Astrocyte of the cerebellum (primary cell): ENCODE data around the gene EXOC7.

Source experiments
- DNase-seq: peaks from one replicate; pipeline ENCODE4 v3.0.0-alpha.2; 2011; ENCODE audit warnings: low read depth
- H3K4me3 ChIP-seq: 2 replicates; pipeline ENCODE4 v1.5.1; 2011; ENCODE audit warnings: mild to moderate bottlenecking, low read depth, low read length, moderate library complexity
- in situ Hi-C: cut with HindIII; loops from 2 replicates; pipeline ENCODE4 v1.10.0; 2017; ENCODE audit warnings: low sequenced_read_pairs
- TF ChIP-seq, protein P1 (sequence below): IDR thresholded peaks from 2 replicates; pipeline ENCODE4 v1.5.1; 2012; ENCODE audit warnings: low read length, low read depth, moderate library complexity, mild to moderate bottlenecking; ENCODE audit errors: missing control alignments

The EXOC7 gene

DNA sequence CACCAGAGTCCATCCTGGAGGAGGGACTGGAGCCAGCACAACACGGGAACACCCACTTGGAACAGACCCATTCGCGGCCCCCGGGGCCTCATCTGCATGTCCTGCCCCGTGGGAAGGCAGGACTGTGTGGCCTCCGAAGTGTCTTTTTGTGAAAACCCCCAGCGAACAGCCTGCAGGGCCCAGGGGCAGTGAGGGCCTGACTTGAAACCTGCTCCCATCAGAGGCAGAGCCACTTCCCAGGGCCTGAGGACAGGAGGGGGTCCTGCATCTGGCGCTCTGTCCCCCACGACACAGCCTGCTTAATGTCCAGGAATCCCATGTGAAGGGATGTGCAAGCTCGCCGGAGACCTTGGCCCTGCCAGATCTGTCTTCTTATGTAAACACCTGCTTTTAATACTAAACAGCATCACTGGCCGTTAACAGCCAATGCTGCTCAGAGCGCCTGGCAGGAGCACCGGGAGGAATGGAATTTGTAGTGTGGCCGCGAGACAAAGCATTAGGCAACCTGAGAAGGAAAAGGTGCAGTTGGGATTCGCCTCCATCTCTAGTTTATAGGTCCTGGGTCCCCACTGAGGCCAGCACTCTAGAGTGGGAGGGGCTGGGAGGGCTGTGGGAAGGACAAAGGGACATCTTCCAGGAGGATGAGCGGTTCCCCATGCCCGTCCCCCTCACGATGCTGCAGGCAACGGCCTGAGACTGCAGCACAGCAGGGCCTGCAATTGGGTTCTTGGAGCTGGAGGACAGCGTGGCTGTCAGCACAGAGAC is 66.9 kb downstream of the EXOC7 start:
- in situ Hi-C loops, result no loop called here
- TF ChIP-seq, protein P1, sequence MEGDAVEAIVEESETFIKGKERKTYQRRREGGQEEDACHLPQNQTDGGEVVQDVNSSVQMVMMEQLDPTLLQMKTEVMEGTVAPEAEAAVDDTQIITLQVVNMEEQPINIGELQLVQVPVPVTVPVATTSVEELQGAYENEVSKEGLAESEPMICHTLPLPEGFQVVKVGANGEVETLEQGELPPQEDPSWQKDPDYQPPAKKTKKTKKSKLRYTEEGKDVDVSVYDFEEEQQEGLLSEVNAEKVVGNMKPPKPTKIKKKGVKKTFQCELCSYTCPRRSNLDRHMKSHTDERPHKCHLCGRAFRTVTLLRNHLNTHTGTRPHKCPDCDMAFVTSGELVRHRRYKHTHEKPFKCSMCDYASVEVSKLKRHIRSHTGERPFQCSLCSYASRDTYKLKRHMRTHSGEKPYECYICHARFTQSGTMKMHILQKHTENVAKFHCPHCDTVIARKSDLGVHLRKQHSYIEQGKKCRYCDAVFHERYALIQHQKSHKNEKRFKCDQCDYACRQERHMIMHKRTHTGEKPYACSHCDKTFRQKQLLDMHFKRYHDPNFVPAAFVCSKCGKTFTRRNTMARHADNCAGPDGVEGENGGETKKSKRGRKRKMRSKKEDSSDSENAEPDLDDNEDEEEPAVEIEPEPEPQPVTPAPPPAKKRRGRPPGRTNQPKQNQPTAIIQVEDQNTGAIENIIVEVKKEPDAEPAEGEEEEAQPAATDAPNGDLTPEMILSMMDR, result no peak

DNA sequence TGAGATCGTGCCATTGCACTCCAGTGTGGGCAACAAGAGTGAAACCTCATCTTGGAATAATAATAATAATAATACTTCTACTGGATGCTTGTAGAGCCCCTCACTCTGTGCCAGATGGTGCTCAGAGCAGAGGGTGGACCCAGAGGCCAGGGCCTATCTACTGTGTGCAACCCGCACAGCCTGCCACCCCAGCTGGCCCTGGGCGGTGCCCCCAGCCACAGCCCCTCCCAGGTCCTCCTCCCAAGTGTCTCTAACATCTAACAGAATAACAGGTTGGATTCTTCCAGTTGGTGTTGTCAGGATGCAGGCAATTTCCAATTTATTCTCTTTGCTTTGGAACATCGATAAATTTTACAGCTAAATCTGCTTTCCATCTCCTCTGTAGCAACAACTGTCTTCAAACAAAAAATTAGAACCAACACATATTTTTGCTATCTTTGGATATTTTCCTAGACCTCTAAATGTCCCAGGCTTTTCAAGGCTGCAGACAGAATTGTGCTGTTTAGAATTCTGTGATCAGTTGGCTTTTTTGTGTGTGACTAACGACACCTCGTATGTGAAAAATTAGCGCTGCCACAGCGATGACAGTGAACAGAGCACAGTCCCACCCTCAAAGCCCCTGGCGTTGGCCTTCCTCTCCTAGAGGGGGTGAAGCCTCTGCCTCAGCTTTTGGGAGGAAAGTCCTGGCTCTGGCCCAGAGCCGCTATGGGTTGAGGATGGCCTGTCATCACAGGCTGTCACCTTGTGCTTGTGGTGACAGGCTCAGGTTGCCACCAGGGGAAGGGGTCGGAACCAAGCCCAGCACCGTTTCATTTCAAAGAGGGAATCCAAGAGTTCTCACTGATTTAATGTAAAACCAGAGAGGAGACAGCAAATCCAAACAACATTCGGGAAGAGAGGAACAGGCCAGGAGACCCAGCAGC is 68.9 kb downstream of the EXOC7 start:
- in situ Hi-C loops, result no loop called here
- DNase-seq, result no peak
- H3K4me3 ChIP-seq, result no peak overlapping the region
- TF ChIP-seq, protein P1, result no peak

More for the DNA sequence above, 66.9 kb downstream of the EXOC7 start:
- DNase-seq, result no peak
- H3K4me3 ChIP-seq, result no peak overlapping the region

DNA sequence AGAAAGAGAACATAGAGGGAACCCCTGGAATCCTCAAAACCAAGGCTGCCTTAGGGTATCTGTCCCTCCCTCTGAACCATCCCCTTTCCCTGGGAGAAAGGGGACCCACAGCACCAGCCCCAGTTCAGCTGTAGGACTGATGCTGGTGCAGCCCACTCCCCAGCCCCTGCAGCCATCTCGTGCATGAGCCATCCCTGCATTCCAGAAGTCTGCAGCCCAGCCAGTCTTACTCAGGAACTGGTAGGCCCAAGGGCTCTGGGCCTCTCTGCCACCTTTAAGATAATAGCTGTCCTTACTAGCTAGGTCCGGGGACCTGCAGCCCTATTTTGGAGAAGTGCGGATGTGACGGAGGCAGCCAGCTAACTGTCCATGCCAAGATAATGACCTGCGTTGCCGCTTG is 70.4 kb downstream of the EXOC7 start:
- DNase-seq, result no peak
- TF ChIP-seq, protein P1, result no peak
- no peak overlapping the region for H3K4me3 ChIP-seq
- in situ Hi-C loops, result no loop called here

DNA sequence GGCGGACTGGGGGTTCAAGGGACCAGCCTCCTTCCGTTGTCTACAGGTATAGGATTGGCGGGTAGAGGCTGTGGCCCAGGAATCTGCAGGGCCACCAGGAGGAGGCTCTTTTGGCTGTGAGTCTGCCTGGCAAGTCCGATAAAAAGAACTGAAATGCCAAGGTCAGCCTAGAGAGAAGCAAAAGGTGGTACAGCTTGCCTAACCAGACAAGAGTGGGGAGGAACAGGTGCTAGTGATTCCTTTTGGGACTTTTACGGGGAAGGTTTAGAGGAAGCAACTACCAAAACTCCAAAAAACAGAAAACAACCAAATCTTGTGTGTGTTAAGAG is 70.8 kb downstream of the EXOC7 start:
- TF ChIP-seq, protein P1, result no peak
- in situ Hi-C loops, result no loop called here
- no peak for DNase-seq
- H3K4me3 ChIP-seq, result no peak overlapping the region

DNA sequence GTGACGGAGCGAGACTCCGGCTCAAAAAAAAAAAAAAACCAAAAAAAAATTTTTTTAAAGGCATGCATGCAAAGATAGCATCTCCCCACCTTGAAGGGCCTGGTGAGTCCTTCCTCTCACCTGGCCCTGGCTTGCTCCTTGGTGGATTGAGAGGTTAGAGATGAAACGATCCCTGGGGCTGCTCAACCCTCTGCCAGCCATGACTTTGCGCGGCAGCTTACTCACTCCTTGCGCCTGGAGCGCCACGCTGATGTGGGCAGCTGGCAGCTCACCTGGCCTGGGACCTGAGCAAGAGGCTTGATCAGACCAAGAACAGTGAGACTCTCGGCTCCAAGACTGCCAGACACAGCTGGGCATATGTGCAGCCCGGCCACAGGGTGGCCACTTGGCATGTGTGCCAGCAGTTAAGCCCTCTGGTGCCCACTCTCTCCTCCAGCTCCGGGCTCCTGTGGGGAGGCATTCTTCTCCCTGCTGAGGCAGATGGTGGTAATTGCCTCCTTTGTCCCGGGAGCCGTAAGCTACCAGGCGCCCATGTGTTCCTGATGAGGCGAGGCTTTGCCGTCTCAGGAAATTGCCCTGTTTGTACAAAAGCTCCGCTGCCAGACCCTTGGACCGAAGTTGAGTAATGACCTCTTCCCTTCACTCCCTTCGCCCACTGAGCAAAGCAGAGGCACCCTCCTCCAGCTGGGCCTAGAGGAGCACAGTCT is 71.4 kb downstream of the EXOC7 start:
- H3K4me3 ChIP-seq, result no peak overlapping the region
- DNase-seq, result no peak
- in situ Hi-C loops, result no loop called here
- TF ChIP-seq, protein P1, result no peak
